Transverse colon (tissue), 4 donors: ENCODE data around the gene SLC6A7. TPM values are rescaled to one million over a fixed set of nuclear protein-coding genes. Genes with fewer than 3 reads are reported as not detected.

Experiments used
- DNase-seq: peaks from one replicate; pipeline ENCODE4 v3.0.0-alpha.2; 2019
- H3K27ac ChIP-seq, 4 donors: fragments of 200-600 bp; sonication (generic); 2 replicates each; pipeline ENCODE4 v1.5.1; 2016 to 2018; ENCODE audit warnings: inconsistent platforms in 4 of 4
- H3K27me3 ChIP-seq: fragments of 200-600 bp; sonication (generic); 2 replicates; pipeline ENCODE4 v1.5.1; 2017; ENCODE audit warnings: inconsistent platforms
- H3K36me3 ChIP-seq, 4 donors: fragments of 200-600 bp; sonication (generic); 2 replicates each; pipeline ENCODE4 v1.5.1; 2017 to 2019; ENCODE audit warnings: inconsistent platforms in 4 of 4
- H3K4me1 ChIP-seq, 4 donors: fragments of 200-600 bp; sonication (generic); 2 replicates each; pipeline ENCODE4 v1.5.1; 2017 to 2020; ENCODE audit warnings: inconsistent platforms in 4 of 4
- H3K4me3 ChIP-seq, 4 donors: fragments of 200-600 bp; sonication (generic); 1 replicate in 1 of 4; 2 replicates in 3 of 4; pipeline versions ENCODE4 v1.5.1 to v1.6.1; 2017 to 2019; ENCODE audit warnings: inconsistent platforms in 4 of 4
- H3K9me3 ChIP-seq, 2 donors: fragments of 200-600 bp; sonication (generic); 2 replicates each; pipeline ENCODE4 v1.5.1; 2017 to 2019; ENCODE audit warnings: inconsistent platforms in 2 of 2
- EP300 ChIP-seq: sonication (generic); formaldehyde crosslinking; IDR thresholded peaks from one replicate; pipeline ENCODE4 v1.6.1; 2017; ENCODE audit warnings: antibody characterized with exemption, low read depth
- POLR2A ChIP-seq: fragments of 450-650 bp; IDR thresholded peaks from one replicate; pipeline ENCODE4 v1.6.1; 2016; ENCODE audit warnings: antibody characterized with exemption, mild to moderate bottlenecking, moderate library complexity
- POLR2AphosphoS5 ChIP-seq, 3 donors: sonication (generic); formaldehyde crosslinking; IDR thresholded peaks; one replicate each; pipeline ENCODE4 v1.6.1; 2016; ENCODE audit warnings: antibody characterized with exemption in 3 of 3
- WGBS, 2 donors: methylation state at CpG; one replicate each; pipeline ENCODE4 v1.1.5; 2018; ENCODE audit warnings: low coverage in 1 of 2; 5-methylcytosine and 5-hydroxymethylcytosine counted together
- in situ Hi-C, 4 donors: fragments of 200-750 bp; cut with MboI; loops; one replicate each; pipeline versions ENCODE4 v1.15.0 to v1.15.1; 2017; ENCODE audit warnings: low sequenced_read_pairs in 3 of 4, low pct_ligation_motif_present in 1 of 4, low pct_unique_long_range_greater_than_20kb in 1 of 4
- intact Hi-C: fragments of 100-400 bp; cut with DNase I; formaldehyde crosslinking; loops from one replicate; pipeline ENCODE4 v1.15.1; 2023; ENCODE audit warnings: low total_unique reads
- total RNA-seq, 4 donors: library from RNA; depleted of rRNA; stranded (reverse); fragments of >200 nt; gene quantifications; one replicate each; pipeline ENCODE4 v1.1.0, GENCODE V29; 2016
- TF ChIP-seq, protein P1 (sequence below), 5 experiments: fragments of 200-600 bp in 3 of 5; fragments of 450-650 bp in 2 of 5; sonication (generic) in 3 of 5; IDR thresholded peaks; 1 replicate in 2 of 5; 2 replicates in 3 of 5; pipeline ENCODE4 v1.5.1; 2016 to 2017; ENCODE audit warnings: antibody characterized with exemption in 5 of 5, inconsistent platforms in 3 of 5, mild to moderate bottlenecking in 2 of 5, moderate library complexity in 1 of 5

SLC6A7 gene
- total RNA-seq, 4 donors from 2014 or later, result 19.5 to 67.7 (median 21.3) TPM

DNA sequence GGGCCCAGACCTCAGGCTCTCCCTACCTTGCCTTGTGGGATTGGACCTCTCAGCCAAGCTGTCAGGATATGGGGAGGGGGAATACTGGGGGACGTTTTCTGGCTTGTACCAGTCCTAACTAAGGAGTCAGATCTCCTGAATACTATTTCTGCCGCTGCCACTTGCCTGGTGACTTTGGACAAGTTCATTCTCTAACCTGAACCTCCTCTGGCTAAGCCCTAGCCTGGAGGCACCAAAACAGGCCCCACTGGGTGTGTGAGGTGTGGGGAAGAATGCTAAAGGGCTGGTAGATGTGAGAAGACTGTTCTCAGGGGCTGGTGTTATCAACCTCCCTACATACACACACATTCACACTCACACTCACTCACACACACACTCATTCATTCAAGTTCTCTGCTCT is 1.1 kb downstream of the SLC6A7 start:
- no peak for DNase-seq
- peaks cover 11 to 35% (median 28%) of the 10 kb centered on the region in 4 donors for H3K4me1 ChIP-seq
- no peaks in the 10 kb centered on the region for H3K9me3 ChIP-seq
- H3K27ac ChIP-seq, result no peak overlapping the region
- in situ Hi-C loops, result no loop called here
- H3K4me3 ChIP-seq, result no peak overlapping the region
- WGBS, 2 donors, result 61% methylated on average over 2 of the region's 2 CpGs; no CpG with 5 or more reads in 1 of the 2 donors
- TF ChIP-seq POLR2A (no peak), EP300 (no peak), POLR2AphosphoS5 (IDR thresholded peaks at IDR 0.05) (no peak)
- TF ChIP-seq, protein P1, sequence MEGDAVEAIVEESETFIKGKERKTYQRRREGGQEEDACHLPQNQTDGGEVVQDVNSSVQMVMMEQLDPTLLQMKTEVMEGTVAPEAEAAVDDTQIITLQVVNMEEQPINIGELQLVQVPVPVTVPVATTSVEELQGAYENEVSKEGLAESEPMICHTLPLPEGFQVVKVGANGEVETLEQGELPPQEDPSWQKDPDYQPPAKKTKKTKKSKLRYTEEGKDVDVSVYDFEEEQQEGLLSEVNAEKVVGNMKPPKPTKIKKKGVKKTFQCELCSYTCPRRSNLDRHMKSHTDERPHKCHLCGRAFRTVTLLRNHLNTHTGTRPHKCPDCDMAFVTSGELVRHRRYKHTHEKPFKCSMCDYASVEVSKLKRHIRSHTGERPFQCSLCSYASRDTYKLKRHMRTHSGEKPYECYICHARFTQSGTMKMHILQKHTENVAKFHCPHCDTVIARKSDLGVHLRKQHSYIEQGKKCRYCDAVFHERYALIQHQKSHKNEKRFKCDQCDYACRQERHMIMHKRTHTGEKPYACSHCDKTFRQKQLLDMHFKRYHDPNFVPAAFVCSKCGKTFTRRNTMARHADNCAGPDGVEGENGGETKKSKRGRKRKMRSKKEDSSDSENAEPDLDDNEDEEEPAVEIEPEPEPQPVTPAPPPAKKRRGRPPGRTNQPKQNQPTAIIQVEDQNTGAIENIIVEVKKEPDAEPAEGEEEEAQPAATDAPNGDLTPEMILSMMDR (IDR thresholded peaks at IDR 0.05), result no peak
- H3K36me3 ChIP-seq, result no peaks in the 10 kb centered on the region
- intact Hi-C loops, result no loop called here
- H3K27me3 ChIP-seq, result peaks cover 12% of the 10 kb centered on the region

DNA sequence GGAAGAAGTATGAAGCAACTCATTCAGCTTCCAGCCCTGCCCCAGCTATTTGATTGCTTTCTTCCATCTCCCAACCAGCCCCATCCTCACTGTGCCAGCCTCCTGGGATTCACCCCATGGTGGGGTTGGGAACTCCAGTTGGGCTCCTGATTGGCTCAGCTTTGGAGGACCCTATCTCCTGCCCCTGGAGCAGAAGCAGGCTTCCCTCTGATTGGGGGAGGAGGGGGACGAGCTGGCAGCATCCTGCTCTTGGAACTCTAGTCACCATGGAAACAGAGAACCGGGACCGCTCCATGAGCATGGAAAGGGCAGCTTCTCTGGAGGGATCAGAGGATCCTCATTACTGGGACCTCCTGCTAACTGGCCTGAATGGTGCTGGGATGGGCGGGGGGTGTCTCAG is 2.6 kb downstream of the SLC6A7 start:
- Histone ChIP-seq H3K27me3 (peaks cover 12% of the 10 kb centered on the region), H3K9me3 (no peaks in the 10 kb centered on the region), H3K4me1 (peaks cover 3 to 20% (median 16%) of the 10 kb centered on the region in 4 donors), H3K27ac (no peak overlapping the region), H3K4me3 (no peak overlapping the region), H3K36me3 (no peaks in the 10 kb centered on the region)
- in situ Hi-C loops, result no loop called here
- no peak for DNase-seq
- 89% methylated on average over 4 of the region's 4 CpGs; no CpG with 5 or more reads in 1 of the 2 donors for WGBS, 2 donors
- intact Hi-C loops, result no loop called here
- no peak for TF ChIP-seq POLR2AphosphoS5 (IDR thresholded peaks at IDR 0.05)
- TF ChIP-seq, protein P1 (IDR thresholded peaks at IDR 0.05), result no peak
- TF ChIP-seq POLR2A, result no peak
- no peak for TF ChIP-seq EP300

GRCh38 chr5:150195736-150196485 is 6.0 kb downstream of the SLC6A7 start:
- Histone ChIP-seq H3K27me3 (no peaks in the 10 kb centered on the region), H3K27ac (no peak overlapping the region), H3K9me3 (no peaks in the 10 kb centered on the region), H3K4me1 (no peaks in the 10 kb centered on the region), H3K4me3 (no peak overlapping the region), H3K36me3 (no peaks in the 10 kb centered on the region)
- no peak for DNase-seq
- in situ Hi-C loops (no loop called here), intact Hi-C loops (no loop called here)
- 85 to 86% methylated on average over 1 to 9 of the region's 9 CpGs for WGBS, 2 donors
- TF ChIP-seq, protein P1 (IDR thresholded peaks at IDR 0.05), result no peak
- no peak for TF ChIP-seq POLR2AphosphoS5 (IDR thresholded peaks at IDR 0.05)
- no peak for TF ChIP-seq EP300
- TF ChIP-seq POLR2A, result no peak

- DNase-seq, result no peak
- Histone ChIP-seq H3K4me1 (no peaks in the 10 kb centered on the region), H3K4me3 (no peak overlapping the region), H3K27me3 (no peaks in the 10 kb centered on the region), H3K36me3 (no peaks in the 10 kb centered on the region), H3K27ac (no peak overlapping the region), H3K9me3 (no peaks in the 10 kb centered on the region)
- 85% methylated on average over 5 of the region's 5 CpGs; no CpG with 5 or more reads in 1 of the 2 donors for WGBS, 2 donors
- TF ChIP-seq POLR2AphosphoS5 (IDR thresholded peaks at IDR 0.05) (no peak), POLR2A (no peak), EP300 (no peak)
- TF ChIP-seq, protein P1 (IDR thresholded peaks at IDR 0.05), result no peak
- intact Hi-C loops, result no loop called here
- in situ Hi-C loops, result no loop called here
These were observed 6.7 kb downstream of the SLC6A7 start for GRCh38 chr5:150196514-150196913.
